Mucosa of stomach (tissue), 1 donor: ENCODE measurements around the gene ACSF2.

ENCODE experiments used
- H3K27me3 ChIP-seq: one replicate; pipeline ENCODE4 v1.7.0; 2013; ENCODE audit warnings: mild to moderate bottlenecking, low read length; ENCODE audit not compliant: control insufficient read depth, insufficient read depth
- H3K36me3 ChIP-seq: one replicate; pipeline ENCODE4 v1.7.0; 2013; ENCODE audit warnings: low read length; ENCODE audit not compliant: control insufficient read depth, insufficient read depth
- H3K4me1 ChIP-seq: one replicate; pipeline ENCODE4 v1.7.0; 2013; ENCODE audit warnings: mild to moderate bottlenecking, low read length; ENCODE audit not compliant: control insufficient read depth, insufficient read depth
- H3K4me3 ChIP-seq: one replicate; pipeline ENCODE4 v1.7.0; 2013; ENCODE audit warnings: low read length
- H3K9ac ChIP-seq: one replicate; pipeline ENCODE4 v1.7.0; 2013; ENCODE audit warnings: mild to moderate bottlenecking, low read length, moderate library complexity
- H3K9me3 ChIP-seq: one replicate; pipeline ENCODE4 v1.7.0; 2013; ENCODE audit warnings: mild to moderate bottlenecking, low read length, moderate library complexity; ENCODE audit not compliant: control insufficient read depth
- donor health status: Pancreatic carcinoma.

ACSF2 gene

GRCh38 chr17:50479522-50480141 lies 53.6 kb downstream of the ACSF2 start:
- Histone ChIP-seq H3K9me3 (no peaks in the 10 kb centered on the region), H3K4me3 (no peak overlapping the region), H3K4me1 (peaks cover 32% of the 10 kb centered on the region), H3K27me3 (no peaks in the 10 kb centered on the region), H3K9ac (peak overlapping the region; percentile 66), H3K36me3 (no peaks in the 10 kb centered on the region)

DNA sequence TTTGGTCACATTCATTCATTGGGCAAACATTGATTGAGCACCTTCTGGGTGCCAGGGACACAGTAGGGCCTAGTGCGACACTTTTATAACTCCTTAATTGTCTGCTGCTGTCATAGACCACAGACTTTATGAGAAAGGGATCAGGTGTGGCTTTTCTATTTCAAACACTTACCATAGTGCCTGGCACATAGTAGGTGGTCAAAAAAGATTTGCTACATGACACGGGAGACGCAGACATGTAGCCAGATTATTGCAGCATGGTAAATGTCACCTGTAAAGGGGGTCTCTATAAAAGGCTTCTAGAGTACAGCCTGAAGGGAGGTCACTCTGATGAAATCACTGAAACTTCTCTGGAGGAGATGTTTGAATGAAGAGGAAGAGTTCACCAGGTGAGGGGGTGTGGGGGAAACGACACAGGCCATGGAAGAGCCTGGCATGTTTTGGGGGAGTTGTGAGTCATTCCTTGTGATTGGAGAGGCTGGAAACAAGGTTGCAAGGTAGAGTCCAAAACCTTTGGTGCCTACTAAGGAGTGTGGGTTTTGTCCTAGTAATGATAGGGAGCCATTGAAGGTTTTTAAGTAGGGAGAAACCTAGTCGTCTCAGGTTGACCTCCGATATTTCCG lies 54.2 kb downstream of the ACSF2 start:
- peak overlapping the region; percentile 33 for H3K9ac ChIP-seq
- H3K36me3 ChIP-seq, result no peaks in the 10 kb centered on the region
- H3K27me3 ChIP-seq, result no peaks in the 10 kb centered on the region
- peaks cover 30% of the 10 kb centered on the region for H3K4me1 ChIP-seq
- H3K4me3 ChIP-seq, result no peak overlapping the region
- H3K9me3 ChIP-seq, result no peaks in the 10 kb centered on the region

DNA sequence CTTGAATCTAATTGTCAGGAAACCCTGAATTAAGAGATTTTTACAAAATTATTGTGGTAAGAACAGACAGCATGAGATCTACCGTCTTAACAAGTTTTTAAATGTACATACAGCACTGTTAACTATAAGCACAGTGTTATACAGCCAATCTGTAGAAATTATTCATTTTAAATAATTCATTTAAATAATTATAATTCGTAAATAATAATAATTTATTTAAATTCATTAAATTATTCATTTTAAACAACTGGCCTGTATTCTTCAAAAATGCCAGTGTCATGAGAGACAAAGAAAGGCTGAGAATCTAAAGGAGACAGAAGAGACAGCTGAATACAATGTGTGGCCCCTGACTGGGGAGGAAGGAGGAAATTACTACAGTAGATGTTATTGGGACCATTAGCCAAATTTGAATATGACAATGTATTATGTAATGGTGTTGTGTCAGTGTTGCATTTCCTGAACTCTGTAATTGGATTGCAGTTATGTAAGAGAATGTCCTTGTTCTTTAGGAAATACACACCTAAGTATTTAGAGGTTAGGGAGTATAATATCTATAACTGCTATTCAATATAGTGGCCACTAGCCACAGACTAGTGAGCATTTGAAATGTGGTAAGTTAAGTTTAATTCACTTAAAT lies 55.0 kb downstream of the ACSF2 start:
- Histone ChIP-seq H3K27me3 (no peaks in the 10 kb centered on the region), H3K9ac (no peak overlapping the region), H3K36me3 (no peaks in the 10 kb centered on the region), H3K9me3 (no peaks in the 10 kb centered on the region), H3K4me3 (no peak overlapping the region), H3K4me1 (peaks cover 30% of the 10 kb centered on the region)

DNA sequence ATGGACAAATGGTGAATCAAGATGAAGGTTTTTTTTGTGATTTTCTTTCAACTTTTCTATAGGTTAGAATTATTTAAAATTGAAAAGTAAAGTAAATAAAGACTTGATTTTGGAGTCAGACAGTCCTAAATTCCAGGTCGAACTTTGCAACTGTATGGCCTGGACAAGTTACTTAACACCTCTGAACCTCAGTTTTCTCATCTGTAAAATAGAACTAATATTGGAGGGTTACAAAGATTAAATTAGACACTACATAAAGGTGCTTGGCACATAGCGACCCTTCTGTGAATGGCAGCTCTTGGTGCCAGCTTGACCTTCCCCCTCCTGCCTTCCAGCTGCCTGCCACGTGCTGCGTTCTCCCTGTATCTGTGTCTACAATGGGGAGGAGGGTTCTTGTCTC lies 55.6 kb downstream of the ACSF2 start:
- Histone ChIP-seq H3K4me3 (no peak overlapping the region), H3K36me3 (no peaks in the 10 kb centered on the region), H3K4me1 (peaks cover 27% of the 10 kb centered on the region), H3K27me3 (no peaks in the 10 kb centered on the region), H3K9me3 (no peaks in the 10 kb centered on the region), H3K9ac (no peak overlapping the region)

DNA sequence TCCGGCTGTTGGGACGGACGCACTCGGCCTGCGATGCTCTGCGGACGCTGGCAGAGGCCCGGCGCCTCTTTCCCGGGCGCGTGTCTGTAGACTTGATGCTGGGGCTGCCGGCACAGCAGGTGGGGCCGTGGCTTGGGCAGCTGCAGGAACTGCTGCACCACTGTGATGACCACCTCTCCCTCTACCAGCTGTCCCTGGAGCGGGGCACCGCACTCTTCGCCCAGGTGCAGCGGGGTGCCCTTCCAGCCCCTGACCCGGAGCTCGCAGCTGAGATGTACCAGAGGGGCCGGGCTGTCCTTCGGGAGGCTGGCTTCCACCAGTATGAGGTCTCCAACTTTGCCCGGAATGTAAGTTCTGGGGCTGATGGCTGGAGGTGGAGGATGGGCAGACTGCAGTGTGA lies 56.1 kb downstream of the ACSF2 start:
- Histone ChIP-seq H3K4me3 (no peak overlapping the region), H3K9me3 (no peaks in the 10 kb centered on the region), H3K27me3 (no peaks in the 10 kb centered on the region), H3K36me3 (no peaks in the 10 kb centered on the region), H3K4me1 (peaks cover 22% of the 10 kb centered on the region), H3K9ac (no peak overlapping the region)

DNA sequence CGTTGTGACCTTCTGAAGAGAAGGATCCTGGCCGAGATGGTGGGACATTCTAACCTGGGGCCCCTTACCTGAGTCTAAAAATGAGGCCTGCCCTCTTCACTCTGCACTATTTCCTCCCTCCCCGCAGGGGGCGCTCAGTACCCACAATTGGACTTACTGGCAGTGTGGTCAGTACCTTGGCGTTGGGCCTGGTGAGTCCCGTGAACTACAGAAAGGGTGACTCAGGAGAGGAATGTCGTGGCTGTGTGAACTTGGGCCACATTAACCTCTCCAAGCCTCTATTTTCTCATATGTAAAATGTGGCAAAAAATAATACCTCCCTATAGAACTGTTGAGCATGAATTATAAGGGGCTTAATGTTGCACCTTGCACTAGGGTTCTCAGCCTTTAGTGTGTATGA lies 56.5 kb downstream of the ACSF2 start:
- Histone ChIP-seq H3K27me3 (no peaks in the 10 kb centered on the region), H3K4me1 (peaks cover 22% of the 10 kb centered on the region), H3K4me3 (no peak overlapping the region), H3K9me3 (no peaks in the 10 kb centered on the region), H3K9ac (peak overlapping the region; percentile 20), H3K36me3 (no peaks in the 10 kb centered on the region)

DNA sequence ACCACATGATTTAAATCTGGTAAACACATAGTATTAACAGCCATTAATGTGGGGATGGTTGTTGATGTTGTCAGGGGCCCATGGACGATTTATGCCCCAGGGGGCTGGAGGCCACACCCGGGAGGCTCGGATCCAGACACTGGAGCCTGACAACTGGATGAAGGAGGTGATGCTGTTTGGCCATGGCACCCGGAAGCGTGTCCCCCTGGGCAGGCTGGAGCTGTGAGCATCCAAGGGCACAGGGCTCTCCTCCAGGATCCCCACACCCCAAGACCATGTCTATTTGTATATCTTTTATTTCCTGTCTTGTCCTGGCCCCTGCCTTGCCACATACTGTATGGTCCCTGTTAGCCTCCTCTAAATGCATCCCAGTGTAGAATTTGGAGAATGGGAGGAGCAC lies 57.2 kb downstream of the ACSF2 start:
- Histone ChIP-seq H3K4me1 (peaks cover 24% of the 10 kb centered on the region), H3K4me3 (no peak overlapping the region), H3K9me3 (no peaks in the 10 kb centered on the region), H3K9ac (no peak overlapping the region), H3K27me3 (no peaks in the 10 kb centered on the region), H3K36me3 (no peaks in the 10 kb centered on the region)

DNA sequence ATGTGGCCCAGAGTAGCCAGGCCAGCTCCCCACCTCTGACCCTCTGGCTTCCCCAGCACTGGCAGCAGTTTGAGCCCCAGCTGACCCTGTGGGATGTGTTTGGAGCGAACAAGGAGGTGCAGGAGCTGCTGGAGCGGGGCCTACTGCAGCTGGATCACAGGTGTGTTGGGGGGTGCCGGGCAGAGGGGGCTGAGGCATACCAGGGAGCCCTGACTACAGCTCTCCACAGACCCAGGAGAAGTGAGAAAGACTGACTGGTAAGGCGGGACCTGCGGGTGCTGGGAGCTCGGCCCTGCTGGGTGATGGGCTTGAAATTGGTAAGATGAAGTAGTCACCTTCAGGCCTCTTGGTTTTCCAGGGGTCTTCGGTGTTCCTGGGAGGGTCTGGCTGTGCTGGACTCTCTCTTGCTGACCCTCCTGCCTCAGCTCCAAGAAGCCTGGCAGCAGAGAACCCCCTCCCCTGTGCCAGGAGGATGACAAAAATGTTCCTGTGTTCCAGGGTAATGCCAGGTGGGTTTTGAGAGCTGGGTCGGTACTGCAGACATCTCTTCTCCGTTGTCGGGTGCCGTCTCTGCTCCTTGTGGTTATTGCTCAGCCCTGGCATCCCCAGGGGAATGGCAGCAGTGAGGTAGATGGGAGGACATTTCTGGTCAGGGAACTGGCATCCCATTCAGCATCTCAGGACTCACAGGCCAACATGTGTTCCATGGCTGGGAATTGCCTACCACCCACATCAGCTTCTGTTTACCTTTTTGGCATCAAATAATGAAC lies 58.6 kb downstream of the ACSF2 start:
- Histone ChIP-seq H3K27me3 (no peaks in the 10 kb centered on the region), H3K9ac (no peak overlapping the region), H3K36me3 (no peaks in the 10 kb centered on the region), H3K4me1 (peaks cover 20% of the 10 kb centered on the region), H3K4me3 (no peak overlapping the region), H3K9me3 (no peaks in the 10 kb centered on the region)

- no peak overlapping the region for H3K4me3 ChIP-seq
Measured at GRCh38 chr17:50487213-50488096, 61.4 kb downstream of the ACSF2 start.

GRCh38 chr17:50488880-50489279 lies 62.9 kb downstream of the ACSF2 start:
- H3K9ac ChIP-seq, result no peak overlapping the region

More at GRCh38 chr17:50487213-50488096, 61.4 kb downstream of the ACSF2 start:
- no peaks in the 10 kb centered on the region for H3K27me3 ChIP-seq
- no peaks in the 10 kb centered on the region for H3K36me3 ChIP-seq
- peaks cover 11% of the 10 kb centered on the region for H3K4me1 ChIP-seq
- H3K9me3 ChIP-seq, result no peaks in the 10 kb centered on the region
- H3K9ac ChIP-seq, result no peak overlapping the region

GRCh38 chr17:50491505-50491904 lies 65.5 kb downstream of the ACSF2 start:
- H3K4me1 ChIP-seq, result peaks cover 7% of the 10 kb centered on the region
- no peak overlapping the region for H3K4me3 ChIP-seq
- no peaks in the 10 kb centered on the region for H3K36me3 ChIP-seq
- H3K9ac ChIP-seq, result no peak overlapping the region
- H3K27me3 ChIP-seq, result no peaks in the 10 kb centered on the region
- no peaks in the 10 kb centered on the region for H3K9me3 ChIP-seq

More at GRCh38 chr17:50488880-50489279, 62.9 kb downstream of the ACSF2 start:
- Histone ChIP-seq H3K27me3 (no peaks in the 10 kb centered on the region), H3K36me3 (no peaks in the 10 kb centered on the region), H3K4me1 (peaks cover 7% of the 10 kb centered on the region), H3K4me3 (no peak overlapping the region), H3K9me3 (no peaks in the 10 kb centered on the region)
